WTC11 (cell line): Measurements from ENCODE around the gene BEST4. TPM values are rescaled to one million over a fixed set of nuclear protein-coding genes. Genes with fewer than 3 reads are reported as not detected.
"Not testable (repeated sequence)": the region's sequence is repeated elsewhere in the genome, so short reads cannot be mapped to it uniquely, and the experiment has no call there.

Source experiments
- ATAC-seq: fragments of 200-7000 bp; cut with Tn5 transposase; 2 replicates; pipeline ENCODE4 v1.10.0; 2021; ENCODE audit warnings: mild to moderate bottlenecking, moderate library complexity
- CTCF ChIA-PET: fragments of 300-600 bp; sonication (Branson Sonifier 250); formaldehyde crosslinking; loops from one replicate; lab custom pipeline; 2021; ENCODE audit warnings: antibody characterized with exemption; lab: Charles Lee
- POLR2A ChIA-PET: fragments of 350-600 bp; sonication (Branson Sonifier 250); formaldehyde crosslinking; loops from one replicate; lab custom pipeline; 2021; ENCODE audit warnings: antibody characterized with exemption; lab: Charles Lee
- DNase-seq: peaks from one replicate; pipeline ENCODE4 v3.0.0; 2021; ENCODE audit warnings: low spot score
- H3K27ac Mint-ChIP-seq: 2 replicates; pipeline ENCODE4 v1.8.0; 2021; ENCODE audit warnings: mixed read lengths
- H3K27me3 Mint-ChIP-seq: 2 replicates; pipeline ENCODE4 v1.8.0; 2021; ENCODE audit warnings: low read depth, mild to moderate bottlenecking, moderate library complexity, mixed read lengths
- H3K36me3 Mint-ChIP-seq: 2 replicates; pipeline ENCODE4 v1.8.0; 2021; ENCODE audit warnings: mixed read lengths
- H3K4me1 Mint-ChIP-seq: 2 replicates; pipeline ENCODE4 v1.8.0; 2022; ENCODE audit warnings: mixed read lengths
- H3K4me3 Mint-ChIP-seq: 2 replicates; pipeline ENCODE4 v1.8.0; 2021; ENCODE audit warnings: mild to moderate bottlenecking, moderate library complexity, mixed read lengths
- H3K9me3 Mint-ChIP-seq: 2 replicates; pipeline ENCODE4 v1.8.0; 2021; ENCODE audit warnings: mixed read lengths
- ESRRA ChIP-seq: sonication (generic); formaldehyde crosslinking; IDR thresholded peaks from 2 replicates; pipeline ENCODE4 v1.8.1; 2022; ENCODE audit warnings: mild to moderate bottlenecking, missing genetic modification reagents, borderline replicate concordance
- GABPB1 ChIP-seq: sonication (generic); formaldehyde crosslinking; IDR thresholded peaks from 2 replicates; pipeline ENCODE4 v1.8.1; 2023; ENCODE audit warnings: mild to moderate bottlenecking, missing genetic modification reagents
- RELA ChIP-seq: sonication (generic); formaldehyde crosslinking; IDR thresholded peaks from 2 replicates; pipeline ENCODE4 v1.8.1; 2022; ENCODE audit warnings: missing genetic modification reagents, mild to moderate bottlenecking, borderline replicate concordance
- SMAD4 ChIP-seq: sonication (generic); formaldehyde crosslinking; IDR thresholded peaks from 2 replicates; pipeline ENCODE4 v1.8.0; 2022; ENCODE audit warnings: mild to moderate bottlenecking, missing genetic modification reagents
- ZBTB21 ChIP-seq: sonication (generic); formaldehyde crosslinking; IDR thresholded peaks from 2 replicates; pipeline ENCODE4 v1.8.1; 2023; ENCODE audit warnings: mild to moderate bottlenecking, missing genetic modification reagents, borderline replicate concordance
- ZNF396 ChIP-seq: fragments of 250-450 bp; sonication (Bioruptor Pico); IDR thresholded peaks from 2 replicates; pipeline ENCODE4 v1.8.0; 2021; ENCODE audit warnings: mild to moderate bottlenecking, moderate library complexity, borderline replicate concordance
- total RNA-seq: library from RNA; stranded (reverse); gene quantifications from 3 replicates; pipeline ENCODE4 v1.2.3, GENCODE V29; 2021
- TF ChIP-seq, protein P1 (sequence below): fragments of 200-600 bp; IDR thresholded peaks from 2 replicates; pipeline ENCODE4 v1.8.0; 2022; ENCODE audit warnings: antibody characterized with exemption
- TF ChIP-seq, protein P2 (sequence below): fragments of 250-450 bp; sonication (Bioruptor Pico); IDR thresholded peaks from 2 replicates; pipeline ENCODE4 v1.9.0; 2021; ENCODE audit warnings: mild to moderate bottlenecking, borderline replicate concordance

The BEST4 gene
- total RNA-seq, 1 experiment from 2014 or later, result 1.6 TPM

- POLR2A ChIA-PET, result interaction anchor here (0.6 kb wide), 1 partner anchor 183 kb away, joined by 3 read pairs; the partner anchor contains the start of gene HECTD3
- Mint-ChIP-seq H3K4me1 (peaks cover 13% of the 10 kb centered on the region), H3K4me3 (no peak overlapping the region), H3K9me3 (no peaks in the 10 kb centered on the region), H3K27ac (peak overlapping the region; percentile 57; the same call in 1 of the 2 replicates), H3K36me3 (no peaks in the 10 kb centered on the region), H3K27me3 (no peaks in the 10 kb centered on the region)
- peak; percentile 11 for ATAC-seq
- TF ChIP-seq ESRRA (CRISPR knock-in tag), result no peak
- CTCF ChIA-PET, result interaction anchor here (0.8 to 3.6 kb wide), 11 partner anchors 8 to 472 kb away, joined by 3 to 15 read pairs (median 6); partner anchors contain the start of genes BTBD19 and PTCH2
- no peak for DNase-seq
Measured at GRCh38 chr1:44828003-44828651, 40.2 kb upstream of the BEST4 start.

DNA sequence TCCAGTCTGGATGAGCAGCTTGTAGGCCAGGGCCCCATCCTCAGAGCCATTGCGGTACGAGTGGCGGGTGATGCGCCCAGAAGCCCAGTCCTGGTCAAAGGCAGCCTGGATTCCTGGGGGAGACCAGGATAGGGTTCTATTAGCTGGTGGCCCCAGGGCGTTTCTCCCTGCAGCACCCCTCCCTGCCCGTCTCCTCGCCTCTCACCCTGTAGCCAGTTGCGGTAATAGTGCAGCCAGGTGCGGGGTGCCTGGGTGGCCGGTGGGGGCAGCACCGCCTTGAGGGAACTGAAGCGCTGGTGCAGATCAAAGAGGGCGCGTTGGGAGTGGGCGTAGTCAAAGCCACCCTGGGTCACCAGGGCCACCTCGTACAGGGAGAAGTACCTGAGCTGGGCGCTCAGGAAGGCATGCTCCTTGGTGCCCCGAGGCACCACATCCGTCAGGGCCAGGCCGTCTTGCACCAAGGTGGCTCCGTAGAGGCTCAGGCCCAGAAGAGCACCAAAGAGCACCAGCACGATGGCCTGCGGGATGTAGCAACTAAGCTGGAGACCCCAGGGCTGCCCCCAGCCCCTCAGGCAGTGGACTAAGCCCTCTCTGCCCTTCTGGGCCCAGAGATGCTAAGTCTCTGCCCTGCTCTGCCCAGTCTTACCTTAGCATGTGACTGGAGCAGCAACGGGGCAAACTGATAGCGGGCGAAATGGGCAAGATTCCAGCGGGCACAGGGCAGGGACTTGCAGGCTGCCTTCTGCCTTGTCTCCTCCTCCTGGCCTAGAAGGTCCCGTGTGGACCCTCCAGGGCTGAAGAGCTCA, 39.4 kb upstream of the BEST4 start:
- H3K27ac Mint-ChIP-seq, result no peak overlapping the region
- TF ChIP-seq, protein P1, sequence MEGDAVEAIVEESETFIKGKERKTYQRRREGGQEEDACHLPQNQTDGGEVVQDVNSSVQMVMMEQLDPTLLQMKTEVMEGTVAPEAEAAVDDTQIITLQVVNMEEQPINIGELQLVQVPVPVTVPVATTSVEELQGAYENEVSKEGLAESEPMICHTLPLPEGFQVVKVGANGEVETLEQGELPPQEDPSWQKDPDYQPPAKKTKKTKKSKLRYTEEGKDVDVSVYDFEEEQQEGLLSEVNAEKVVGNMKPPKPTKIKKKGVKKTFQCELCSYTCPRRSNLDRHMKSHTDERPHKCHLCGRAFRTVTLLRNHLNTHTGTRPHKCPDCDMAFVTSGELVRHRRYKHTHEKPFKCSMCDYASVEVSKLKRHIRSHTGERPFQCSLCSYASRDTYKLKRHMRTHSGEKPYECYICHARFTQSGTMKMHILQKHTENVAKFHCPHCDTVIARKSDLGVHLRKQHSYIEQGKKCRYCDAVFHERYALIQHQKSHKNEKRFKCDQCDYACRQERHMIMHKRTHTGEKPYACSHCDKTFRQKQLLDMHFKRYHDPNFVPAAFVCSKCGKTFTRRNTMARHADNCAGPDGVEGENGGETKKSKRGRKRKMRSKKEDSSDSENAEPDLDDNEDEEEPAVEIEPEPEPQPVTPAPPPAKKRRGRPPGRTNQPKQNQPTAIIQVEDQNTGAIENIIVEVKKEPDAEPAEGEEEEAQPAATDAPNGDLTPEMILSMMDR, result peak; percentile 29; the same call in 1 of the 2 replicates
- TF ChIP-seq ZNF396, result no peak
- TF ChIP-seq GABPB1, result 0 out of 2 replicates have a peak, but pooled peaks have one; percentile 53
- TF ChIP-seq RELA (CRISPR knock-in tag), result no peak
- TF ChIP-seq, all 79 proteins: peak for 2
- Mint-ChIP-seq H3K9me3 (no peaks in the 10 kb centered on the region), H3K4me1 (peaks cover 13% of the 10 kb centered on the region), H3K4me3 (no peak overlapping the region), H3K36me3 (no peaks in the 10 kb centered on the region), H3K27me3 (no peaks in the 10 kb centered on the region)
- ChIA-PET CTCF (interaction anchor here (0.8 to 3.6 kb wide), 15 partner anchors 8 to 473 kb away, joined by 3 to 15 read pairs (median 4); partner anchors contain the start of genes BTBD19, EIF2B3, PTCH2 and RNU5D-1), POLR2A (interaction anchor here (0.6 to 1.5 kb wide), 2 partner anchors 14 to 184 kb away, joined by 3 read pairs; partner anchors contain the start of gene HECTD3)
- ATAC-seq (peak; percentile 73), DNase-seq (peak; percentile 68)

DNA sequence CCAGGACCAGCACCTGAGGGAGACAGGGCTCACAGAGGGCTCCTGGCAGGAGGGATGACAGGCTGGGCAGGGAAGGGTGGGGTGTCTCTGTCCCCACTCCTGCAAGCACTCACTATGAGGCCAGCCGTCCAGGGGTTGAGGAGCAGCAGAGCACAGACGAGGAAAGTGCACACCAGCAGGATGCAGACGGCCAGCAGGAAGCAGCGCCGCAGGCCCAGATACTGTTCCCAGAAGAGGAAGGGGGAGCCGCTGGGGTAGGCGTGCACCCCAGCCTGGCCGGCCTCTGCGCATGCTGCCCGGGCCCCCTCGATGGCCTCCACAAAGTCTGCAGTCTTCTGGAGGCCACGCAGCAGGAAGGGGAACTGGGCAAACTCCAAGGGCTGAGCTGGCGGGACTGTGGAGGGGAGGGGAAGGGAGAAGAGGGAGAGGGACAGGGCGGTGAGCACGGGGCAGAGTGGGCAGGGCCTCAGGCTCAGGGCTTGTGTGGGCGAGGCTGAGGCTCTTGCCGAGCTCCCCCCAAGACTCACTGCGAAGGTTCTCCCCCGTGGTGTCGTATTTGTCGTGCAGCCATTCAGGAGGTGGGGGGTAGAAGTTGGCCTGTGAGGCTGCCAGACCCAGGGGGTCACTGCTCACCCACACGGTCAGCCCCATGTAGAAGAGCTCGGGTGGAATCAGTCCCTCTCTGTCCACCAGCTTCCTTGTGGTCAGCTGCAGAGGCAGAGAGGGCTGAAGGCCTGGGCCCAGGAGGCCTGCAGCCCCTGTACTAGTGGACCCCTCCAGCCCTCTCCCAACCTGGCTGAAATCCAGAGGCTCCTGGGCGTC, 38.6 kb upstream of the BEST4 start:
- DNase-seq (no peak), ATAC-seq (peak; percentile 20)
- POLR2A ChIA-PET, result interaction anchor here (1.5 kb wide), 1 partner anchor 13 kb away, joined by 3 read pairs; no protein-coding TSS in a partner anchor
- H3K4me3 Mint-ChIP-seq, result no peak overlapping the region
- no peaks in the 10 kb centered on the region for H3K36me3 Mint-ChIP-seq
- peaks cover 8% of the 10 kb centered on the region for H3K4me1 Mint-ChIP-seq
- H3K27ac Mint-ChIP-seq, result no peak overlapping the region
- no peaks in the 10 kb centered on the region for H3K9me3 Mint-ChIP-seq
- TF ChIP-seq ZBTB21 (CRISPR knock-in tag), result no peak
- no peak for TF ChIP-seq RELA (CRISPR knock-in tag)
- no peak for TF ChIP-seq SMAD4 (CRISPR knock-in tag)
- TF ChIP-seq, protein P2, sequence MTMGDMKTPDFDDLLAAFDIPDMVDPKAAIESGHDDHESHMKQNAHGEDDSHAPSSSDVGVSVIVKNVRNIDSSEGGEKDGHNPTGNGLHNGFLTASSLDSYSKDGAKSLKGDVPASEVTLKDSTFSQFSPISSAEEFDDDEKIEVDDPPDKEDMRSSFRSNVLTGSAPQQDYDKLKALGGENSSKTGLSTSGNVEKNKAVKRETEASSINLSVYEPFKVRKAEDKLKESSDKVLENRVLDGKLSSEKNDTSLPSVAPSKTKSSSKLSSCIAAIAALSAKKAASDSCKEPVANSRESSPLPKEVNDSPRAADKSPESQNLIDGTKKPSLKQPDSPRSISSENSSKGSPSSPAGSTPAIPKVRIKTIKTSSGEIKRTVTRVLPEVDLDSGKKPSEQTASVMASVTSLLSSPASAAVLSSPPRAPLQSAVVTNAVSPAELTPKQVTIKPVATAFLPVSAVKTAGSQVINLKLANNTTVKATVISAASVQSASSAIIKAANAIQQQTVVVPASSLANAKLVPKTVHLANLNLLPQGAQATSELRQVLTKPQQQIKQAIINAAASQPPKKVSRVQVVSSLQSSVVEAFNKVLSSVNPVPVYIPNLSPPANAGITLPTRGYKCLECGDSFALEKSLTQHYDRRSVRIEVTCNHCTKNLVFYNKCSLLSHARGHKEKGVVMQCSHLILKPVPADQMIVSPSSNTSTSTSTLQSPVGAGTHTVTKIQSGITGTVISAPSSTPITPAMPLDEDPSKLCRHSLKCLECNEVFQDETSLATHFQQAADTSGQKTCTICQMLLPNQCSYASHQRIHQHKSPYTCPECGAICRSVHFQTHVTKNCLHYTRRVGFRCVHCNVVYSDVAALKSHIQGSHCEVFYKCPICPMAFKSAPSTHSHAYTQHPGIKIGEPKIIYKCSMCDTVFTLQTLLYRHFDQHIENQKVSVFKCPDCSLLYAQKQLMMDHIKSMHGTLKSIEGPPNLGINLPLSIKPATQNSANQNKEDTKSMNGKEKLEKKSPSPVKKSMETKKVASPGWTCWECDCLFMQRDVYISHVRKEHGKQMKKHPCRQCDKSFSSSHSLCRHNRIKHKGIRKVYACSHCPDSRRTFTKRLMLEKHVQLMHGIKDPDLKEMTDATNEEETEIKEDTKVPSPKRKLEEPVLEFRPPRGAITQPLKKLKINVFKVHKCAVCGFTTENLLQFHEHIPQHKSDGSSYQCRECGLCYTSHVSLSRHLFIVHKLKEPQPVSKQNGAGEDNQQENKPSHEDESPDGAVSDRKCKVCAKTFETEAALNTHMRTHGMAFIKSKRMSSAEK (CRISPR knock-in tag), result no peak
- peak; percentile 59; the same call in 1 of the 2 replicates for TF ChIP-seq GABPB1
- H3K27me3 Mint-ChIP-seq, result no peaks in the 10 kb centered on the region
- CTCF ChIA-PET, result interaction anchor here (0.8 to 3.6 kb wide), 15 partner anchors 9 to 474 kb away, joined by 3 to 15 read pairs (median 4); partner anchors contain the start of genes BTBD19, EIF2B3, PTCH2 and RNU5D-1

DNA sequence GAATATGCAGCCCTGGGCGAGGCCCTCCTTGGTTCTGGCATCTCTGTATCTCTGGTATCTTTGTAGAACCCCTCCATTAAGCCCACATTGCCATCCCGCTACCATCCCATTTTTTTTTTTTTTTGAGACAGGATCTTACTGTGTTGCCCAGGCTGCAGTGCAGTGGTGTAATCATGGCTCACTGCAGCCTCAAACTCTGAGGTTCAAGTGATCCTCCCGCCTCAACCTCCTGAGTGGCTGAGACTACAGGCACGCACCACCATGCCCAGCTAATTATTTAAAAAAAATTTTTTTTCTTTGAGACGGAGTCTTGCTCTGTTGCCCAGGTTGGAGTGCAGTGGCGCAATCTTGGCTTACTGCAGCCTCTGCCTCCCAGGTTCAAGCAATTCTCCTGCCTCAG, 36.4 kb upstream of the BEST4 start:
- H3K36me3 Mint-ChIP-seq, result not testable (repeated sequence)

More for the DNA sequence above, 36.4 kb upstream of the BEST4 start:
- H3K27me3 Mint-ChIP-seq, POLR2A ChIA-PET, ATAC-seq, H3K27ac Mint-ChIP-seq, DNase-seq, H3K9me3 Mint-ChIP-seq, H3K4me3 Mint-ChIP-seq: not testable (repeated sequence)
- CTCF ChIA-PET, result interaction anchor here (1.1 kb wide), 1 partner anchor 40 kb away, joined by 3 read pairs; no protein-coding TSS in a partner anchor
- H3K4me1 Mint-ChIP-seq, result peaks cover 13% of the 10 kb centered on the region
